HG02981 (cell line): Measurements from ENCODE around the gene STRN3.
A peak's percentile ranks its signal among the peaks of the same experiment; 100 is the strongest.
"Not testable (repeated sequence)": the region's sequence is repeated elsewhere in the genome, so short reads cannot be mapped to it uniquely, and the experiment has no call there.

ENCODE experiments used
- ATAC-seq: cut with Tn5 transposase; IDR thresholded peaks from one replicate; pipeline ENCODE4 v1.9.1; 2021; ENCODE audit warnings: mild to moderate bottlenecking, moderate library complexity; ENCODE audit not compliant: unreplicated experiment

Gene STRN3

GRCh38 chr14:31037709-31038221 is 11.6 kb upstream of the STRN3 start:
- no peak for ATAC-seq

GRCh38 chr14:31036552-31036951 is 10.4 kb upstream of the STRN3 start:
- ATAC-seq: no peak

GRCh38 chr14:31030469-31030868 is 4.3 kb upstream of the STRN3 start:
- ATAC-seq: no peak

GRCh38 chr14:31029016-31029970 is 3.1 kb upstream of the STRN3 start:
- ATAC-seq: no peak

- ATAC-seq: no peak
Measured at GRCh38 chr14:31027847-31028246, 1.7 kb upstream of the STRN3 start.

- ATAC-seq: peak; percentile 92
Measured at GRCh38 chr14:31026450-31027235, 464 bp upstream of the STRN3 start.

- no peak for ATAC-seq
Measured at GRCh38 chr14:31025367-31026076, 657 bp downstream of the STRN3 start, which contains the start of gene AP4S1. Gene AP4S1 (plus strand): TSS chr14:31025649. CDS start chr14:31066197, 40,548 bp downstream.

- ATAC-seq: no peak
Measured at GRCh38 chr14:31024577-31025366, 1.4 kb downstream of the STRN3 start.

GRCh38 chr14:31024010-31024480 is 2.1 kb downstream of the STRN3 start:
- no peak for ATAC-seq

- no peak for ATAC-seq
Measured at GRCh38 chr14:31022386-31022785, 3.8 kb downstream of the STRN3 start.

GRCh38 chr14:31021576-31021949 is 4.6 kb downstream of the STRN3 start:
- ATAC-seq: no peak

GRCh38 chr14:31020834-31021575 is 5.2 kb downstream of the STRN3 start:
- ATAC-seq: no peak

GRCh38 chr14:31018057-31018645 is 8.0 kb downstream of the STRN3 start:
- no peak for ATAC-seq

GRCh38 chr14:31013841-31014240 is 12.3 kb downstream of the STRN3 start:
- ATAC-seq: no peak

GRCh38 chr14:31010935-31011334 is 15.2 kb downstream of the STRN3 start:
- ATAC-seq: no peak

GRCh38 chr14:31009836-31010574 is 16.2 kb downstream of the STRN3 start:
- ATAC-seq: no peak

- ATAC-seq: no peak
Measured at GRCh38 chr14:31006703-31007102, 19.5 kb downstream of the STRN3 start.

GRCh38 chr14:31004007-31004406 is 22.2 kb downstream of the STRN3 start:
- ATAC-seq: not testable (repeated sequence)
